ENCODE measurements around the gene GRM2.
"Not testable (repeated sequence)": the region's sequence is repeated elsewhere in the genome, so short reads cannot be mapped to it uniquely, and the experiment has no call there.

GRM2 gene

DNA sequence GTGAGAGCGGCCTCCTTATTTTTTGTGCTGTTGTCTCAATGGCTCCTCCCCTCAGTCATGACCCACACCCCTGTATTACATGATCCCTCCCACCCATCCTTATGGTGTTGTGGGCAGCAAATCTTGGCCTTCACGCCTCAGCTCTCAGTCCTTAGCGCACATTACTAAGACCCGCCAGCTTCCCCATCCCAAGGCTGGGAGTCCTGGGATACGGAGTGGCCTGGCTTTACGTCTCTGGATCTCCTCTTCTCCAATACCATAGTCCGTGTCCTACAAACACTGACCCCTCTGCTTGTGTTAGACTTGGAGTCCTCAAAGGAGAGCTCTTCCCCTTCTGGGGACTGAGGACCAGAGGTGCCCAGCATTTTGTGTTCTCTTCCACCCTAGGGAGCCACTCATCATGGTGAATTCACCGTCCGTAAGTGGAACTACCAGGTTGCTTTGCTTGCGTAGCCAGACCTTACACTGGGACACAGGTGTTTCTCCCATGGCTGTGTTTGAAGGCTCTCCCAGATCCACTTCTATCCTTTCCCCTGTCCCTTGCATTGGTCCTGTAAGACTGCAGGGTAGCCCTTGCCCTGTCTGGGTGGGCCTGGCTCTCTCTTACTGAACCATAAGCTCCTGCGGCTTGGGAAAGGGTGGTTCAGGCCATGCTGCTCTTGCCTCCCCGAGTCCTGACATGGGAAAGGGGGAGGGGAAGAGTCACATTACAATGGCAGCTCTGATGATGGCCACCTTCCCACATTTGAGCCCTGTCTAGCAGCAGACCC is 13.6 kb downstream of the GRM2 start:
- H3K27ac Mint-ChIP-seq = no peak overlapping the region
- H3K4me1 Mint-ChIP-seq = peaks cover 37% of the 10 kb centered on the region
- H3K27me3 Mint-ChIP-seq = no peaks in the 10 kb centered on the region
- no peaks in the 10 kb centered on the region for H3K9me3 Mint-ChIP-seq
- no peaks in the 10 kb centered on the region for H3K36me3 Mint-ChIP-seq
- H3K4me3 Mint-ChIP-seq = no peak overlapping the region

DNA sequence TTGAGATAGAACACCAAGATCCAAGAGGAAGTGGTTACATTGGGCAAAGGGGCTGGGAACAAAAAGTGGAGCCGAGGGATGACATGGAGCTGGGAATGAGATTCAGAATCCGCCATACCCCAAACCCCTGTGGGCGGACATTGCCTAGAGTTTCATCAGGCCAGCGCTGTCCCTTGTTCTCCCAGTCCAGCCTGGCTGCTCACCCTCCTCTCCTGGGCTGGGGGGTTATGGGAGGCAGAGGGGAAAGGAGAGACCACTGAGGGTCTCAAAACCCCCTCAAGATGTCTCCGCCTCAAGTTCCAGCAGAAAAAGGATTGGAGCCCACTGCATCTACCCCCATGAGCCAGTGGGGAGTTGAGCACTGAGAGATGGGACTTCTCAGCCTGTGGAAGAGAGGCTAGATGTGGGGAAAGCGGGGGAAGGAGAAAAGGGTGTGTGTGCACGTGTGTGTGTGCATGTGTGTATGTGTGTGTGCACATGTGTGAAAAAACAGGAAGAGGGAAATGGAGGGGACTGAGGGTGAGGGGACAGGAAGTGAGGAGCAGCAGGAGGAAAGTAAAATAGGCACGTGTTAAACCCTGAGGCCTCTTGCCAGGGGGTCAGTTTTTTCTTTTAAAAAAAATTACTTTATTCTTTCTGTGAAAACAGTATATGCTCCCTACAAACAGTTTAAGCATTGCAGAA is 14.3 kb downstream of the GRM2 start:
- H3K27me3 Mint-ChIP-seq = no peaks in the 10 kb centered on the region
- H3K4me1 Mint-ChIP-seq = peaks cover 37% of the 10 kb centered on the region
- no peaks in the 10 kb centered on the region for H3K9me3 Mint-ChIP-seq
- H3K4me3 Mint-ChIP-seq = no peak overlapping the region
- peak overlapping the region; percentile 43 for H3K27ac Mint-ChIP-seq
- no peaks in the 10 kb centered on the region for H3K36me3 Mint-ChIP-seq

DNA sequence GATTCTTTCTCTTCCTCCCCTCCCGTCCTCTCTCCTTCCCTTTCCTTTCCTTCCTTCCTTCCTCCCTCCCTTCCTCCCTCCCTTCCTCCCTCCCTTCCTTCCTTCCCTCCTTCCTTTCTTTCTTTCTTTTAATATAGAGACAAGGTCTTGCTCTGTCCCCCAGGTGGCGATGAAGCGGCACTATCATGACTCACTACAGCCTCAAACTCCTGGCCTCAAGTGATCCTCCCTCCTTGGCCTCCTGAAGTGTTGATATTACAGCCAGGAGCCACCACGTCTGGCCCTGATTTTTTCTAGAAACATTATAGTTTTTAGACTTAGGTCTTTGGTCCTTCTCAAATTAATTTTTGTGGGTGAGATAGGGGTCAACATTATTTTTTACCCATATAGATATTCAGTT is 15.5 kb downstream of the GRM2 start:
- Mint-ChIP-seq H3K4me3 (no peak overlapping the region), H3K36me3 (no peaks in the 10 kb centered on the region), H3K9me3 (no peaks in the 10 kb centered on the region), H3K27me3 (no peaks in the 10 kb centered on the region), H3K27ac (no peak overlapping the region), H3K4me1 (peaks cover 37% of the 10 kb centered on the region)

DNA sequence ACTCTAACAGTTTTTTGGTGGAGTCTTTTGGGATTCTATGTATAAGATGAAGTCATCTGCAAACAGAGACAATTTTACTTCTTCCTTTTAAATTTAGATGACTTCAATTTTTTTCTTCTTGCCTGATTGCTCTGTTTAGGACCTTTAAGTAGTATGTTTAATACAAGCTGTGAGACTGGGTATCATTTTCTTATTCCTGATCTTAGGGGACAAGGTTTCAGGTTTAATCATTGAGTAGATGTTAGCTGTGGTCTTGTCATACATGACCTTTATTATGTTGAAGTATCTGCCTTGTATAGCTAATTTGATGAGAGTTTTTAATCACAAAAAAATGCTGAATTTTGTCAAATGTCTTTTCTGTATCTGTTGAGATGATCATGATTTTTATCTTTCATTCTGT is 20.6 kb downstream of the GRM2 start:
- H3K4me3 Mint-ChIP-seq = no peak overlapping the region
- peaks cover 6% of the 10 kb centered on the region for H3K4me1 Mint-ChIP-seq
- no peak overlapping the region for H3K27ac Mint-ChIP-seq
- no peaks in the 10 kb centered on the region for H3K36me3 Mint-ChIP-seq
- no peaks in the 10 kb centered on the region for H3K9me3 Mint-ChIP-seq
- no peaks in the 10 kb centered on the region for H3K27me3 Mint-ChIP-seq

DNA sequence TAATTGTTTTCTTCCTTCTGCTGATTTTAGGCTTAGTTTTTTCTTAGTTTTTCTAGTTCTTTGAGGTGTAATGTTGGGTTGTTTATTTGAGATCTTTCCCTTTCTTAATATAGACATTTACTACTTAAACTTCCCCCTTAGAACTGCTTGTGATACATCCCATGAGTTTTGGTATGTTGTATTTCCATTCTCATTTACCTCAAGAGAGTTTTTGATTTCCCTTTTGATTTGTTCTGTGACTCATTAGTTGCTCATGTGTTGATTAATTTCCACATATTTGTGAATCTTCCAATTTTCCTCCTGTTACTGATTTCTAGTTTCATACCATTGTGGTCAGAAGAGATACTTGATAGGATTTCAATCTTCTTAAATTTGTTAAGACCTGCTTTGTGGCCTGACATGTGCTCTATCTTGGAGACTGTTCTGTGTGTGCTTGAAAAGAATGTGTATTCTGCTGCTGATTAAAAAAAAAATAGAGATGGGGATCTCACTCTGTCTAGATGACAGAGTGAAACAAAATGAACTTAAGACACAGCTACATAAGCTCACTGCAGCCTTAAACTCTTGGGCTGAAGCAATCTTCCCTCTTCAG is 22.3 kb downstream of the GRM2 start:
- Mint-ChIP-seq H3K9me3 (no peaks in the 10 kb centered on the region), H3K4me3 (no peak overlapping the region), H3K27me3 (peaks cover 1% of the 10 kb centered on the region), H3K4me1 (peaks cover 9% of the 10 kb centered on the region), H3K36me3 (no peaks in the 10 kb centered on the region), H3K27ac (no peak overlapping the region)

DNA sequence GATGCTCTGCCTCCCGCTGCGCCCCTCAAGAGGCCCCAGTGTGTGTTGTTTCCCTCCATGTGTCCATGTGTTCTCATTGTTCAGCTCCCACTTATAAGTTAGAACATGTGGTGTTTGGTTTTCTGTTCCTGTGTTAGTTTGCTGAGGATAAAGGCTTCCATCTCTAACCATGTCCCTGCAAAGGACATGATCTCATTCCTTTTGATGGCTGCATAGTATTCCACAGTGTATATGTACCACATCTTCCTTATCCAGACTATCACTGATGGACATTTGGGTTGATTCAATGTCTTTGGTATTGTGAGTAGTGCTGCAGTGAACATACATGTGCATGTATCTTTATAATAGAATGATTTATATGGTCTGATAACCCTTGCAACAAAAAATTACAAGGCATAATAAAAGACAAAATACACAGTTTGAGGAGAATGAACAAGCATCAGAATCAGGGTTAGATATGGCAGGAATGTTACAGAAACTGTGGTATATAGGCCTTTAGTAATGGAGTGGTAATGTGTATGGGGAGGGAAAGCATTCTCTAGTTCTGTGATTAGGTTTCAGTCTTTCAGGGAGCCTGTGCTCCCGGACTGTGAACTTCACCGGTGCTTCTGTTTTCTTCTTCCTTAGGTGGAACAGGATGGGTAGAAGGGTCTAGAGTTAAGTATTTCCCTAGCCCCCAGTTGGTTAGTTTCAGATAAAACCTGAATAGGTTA is 27.1 kb downstream of the GRM2 start:
- peaks cover 5% of the 10 kb centered on the region for H3K27me3 Mint-ChIP-seq
- peaks cover 18% of the 10 kb centered on the region for H3K4me1 Mint-ChIP-seq
- H3K36me3 Mint-ChIP-seq = no peaks in the 10 kb centered on the region
- H3K27ac Mint-ChIP-seq = no peak overlapping the region
- H3K9me3 Mint-ChIP-seq = no peaks in the 10 kb centered on the region
- H3K4me3 Mint-ChIP-seq = no peak overlapping the region

DNA sequence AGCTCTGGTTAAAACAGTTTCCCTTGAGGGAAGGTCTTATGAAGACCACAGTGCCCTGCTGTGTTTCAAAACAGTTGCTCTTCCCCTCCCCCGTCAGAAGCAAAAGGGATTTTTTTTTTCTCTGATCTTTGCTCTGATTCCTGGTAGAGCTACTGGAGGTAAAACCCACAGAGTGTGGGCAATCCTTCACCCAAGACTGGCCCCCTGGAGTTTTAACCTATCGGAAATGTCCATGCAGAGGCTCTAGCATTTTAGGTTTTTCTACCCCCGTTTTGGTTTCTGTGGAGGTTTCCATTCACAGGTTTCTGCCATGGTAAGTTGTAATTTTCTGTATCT is 27.7 kb downstream of the GRM2 start:
- H3K27ac Mint-ChIP-seq = peak overlapping the region; percentile 11

DNA sequence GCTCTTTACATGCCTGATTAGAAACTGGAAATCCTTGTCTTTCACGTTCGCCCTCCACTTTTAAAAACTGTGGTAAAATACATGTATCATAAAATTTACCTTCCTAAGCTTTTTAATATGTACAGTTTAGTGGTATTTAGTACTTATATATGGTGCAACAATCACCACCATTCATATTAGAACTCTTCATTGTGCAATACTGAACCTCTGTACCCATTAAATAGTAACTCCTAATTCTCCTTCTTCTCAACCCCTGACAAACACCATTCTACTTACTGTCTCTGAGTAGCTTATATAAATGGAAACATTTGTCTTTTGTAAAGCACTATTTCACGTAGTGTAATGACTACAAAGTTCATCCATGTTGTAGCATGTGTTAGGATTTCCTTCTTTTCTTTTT is 28.2 kb downstream of the GRM2 start:
- Mint-ChIP-seq H3K36me3 (no peaks in the 10 kb centered on the region), H3K4me3 (no peak overlapping the region), H3K27ac (no peak overlapping the region), H3K9me3 (no peaks in the 10 kb centered on the region), H3K27me3 (peaks cover 8% of the 10 kb centered on the region), H3K4me1 (peaks cover 14% of the 10 kb centered on the region)

More for the DNA sequence above, 27.7 kb downstream of the GRM2 start:
- Mint-ChIP-seq H3K27me3 (peaks cover 8% of the 10 kb centered on the region), H3K36me3 (no peaks in the 10 kb centered on the region), H3K9me3 (no peaks in the 10 kb centered on the region), H3K4me3 (no peak overlapping the region), H3K4me1 (peaks cover 14% of the 10 kb centered on the region)

DNA sequence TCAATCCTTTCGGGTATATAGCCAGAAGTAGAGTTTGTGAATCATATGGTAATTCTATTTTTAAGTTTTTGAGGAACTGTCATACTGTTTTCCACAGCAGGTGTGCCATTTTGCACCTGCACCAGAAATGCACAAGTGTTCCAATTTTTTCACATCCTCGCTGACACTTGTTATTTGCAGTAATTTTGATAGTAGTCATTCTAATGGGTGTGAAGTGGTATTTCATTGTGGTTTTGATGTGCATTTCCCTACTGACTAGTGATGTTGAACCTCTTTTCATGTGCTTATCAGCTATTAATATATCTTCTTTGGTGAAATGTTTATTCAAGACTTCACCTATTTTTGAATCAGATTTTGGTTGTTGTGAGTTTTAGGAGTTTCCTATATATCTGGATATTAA is 29.1 kb downstream of the GRM2 start:
- H3K36me3 Mint-ChIP-seq = no peaks in the 10 kb centered on the region
- H3K27ac Mint-ChIP-seq = no peak overlapping the region
- peaks cover 8% of the 10 kb centered on the region for H3K27me3 Mint-ChIP-seq
- no peak overlapping the region for H3K4me3 Mint-ChIP-seq
- H3K4me1 Mint-ChIP-seq = peaks cover 14% of the 10 kb centered on the region
- H3K9me3 Mint-ChIP-seq = no peaks in the 10 kb centered on the region

DNA sequence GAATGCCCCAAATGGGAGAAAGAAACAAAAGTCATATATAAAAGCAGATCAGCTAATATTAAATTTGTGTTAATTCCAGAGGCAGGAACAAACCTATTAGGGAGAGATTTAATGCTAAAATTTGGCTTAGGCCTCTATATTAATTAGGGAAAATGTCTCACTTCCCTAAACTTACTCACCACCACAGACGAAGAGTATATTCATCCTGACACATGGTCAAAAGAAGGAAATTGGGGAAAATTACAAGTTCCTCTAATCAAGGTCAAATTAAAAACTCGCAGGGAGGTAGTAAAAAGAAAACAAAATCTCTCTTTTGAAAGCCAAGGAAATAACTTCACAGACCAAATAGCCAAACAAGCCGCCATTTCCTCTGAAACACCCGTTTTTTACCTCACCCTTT is 32.2 kb downstream of the GRM2 start:
- Mint-ChIP-seq H3K27me3 (peaks cover 7% of the 10 kb centered on the region), H3K4me1 (peaks cover 12% of the 10 kb centered on the region), H3K4me3 (no peak overlapping the region), H3K9me3 (no peaks in the 10 kb centered on the region), H3K36me3 (no peaks in the 10 kb centered on the region), H3K27ac (no peak overlapping the region)

DNA sequence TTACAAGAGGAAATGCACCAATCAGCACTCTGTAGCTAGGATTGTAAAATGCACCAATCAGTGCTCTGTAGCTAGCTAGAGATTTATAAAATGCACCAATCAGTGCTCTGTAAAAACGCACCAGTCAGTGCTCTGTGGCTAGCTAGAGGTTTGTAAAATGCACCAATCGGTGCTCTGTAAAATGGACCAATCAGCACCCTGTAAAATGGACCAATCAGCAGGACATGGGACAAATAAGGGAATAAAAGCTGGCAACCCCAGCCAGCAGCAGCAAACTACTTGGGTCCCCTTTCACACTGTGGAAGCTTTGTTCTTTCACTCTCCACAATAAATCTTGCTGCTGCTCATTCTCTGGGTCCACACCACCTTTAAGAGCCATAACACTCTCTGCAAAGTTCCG is 35.5 kb downstream of the GRM2 start:
- H3K9me3 Mint-ChIP-seq, H3K27ac Mint-ChIP-seq, H3K4me3 Mint-ChIP-seq, H3K27me3 Mint-ChIP-seq, H3K36me3 Mint-ChIP-seq, H3K4me1 Mint-ChIP-seq: not testable (repeated sequence)

DNA sequence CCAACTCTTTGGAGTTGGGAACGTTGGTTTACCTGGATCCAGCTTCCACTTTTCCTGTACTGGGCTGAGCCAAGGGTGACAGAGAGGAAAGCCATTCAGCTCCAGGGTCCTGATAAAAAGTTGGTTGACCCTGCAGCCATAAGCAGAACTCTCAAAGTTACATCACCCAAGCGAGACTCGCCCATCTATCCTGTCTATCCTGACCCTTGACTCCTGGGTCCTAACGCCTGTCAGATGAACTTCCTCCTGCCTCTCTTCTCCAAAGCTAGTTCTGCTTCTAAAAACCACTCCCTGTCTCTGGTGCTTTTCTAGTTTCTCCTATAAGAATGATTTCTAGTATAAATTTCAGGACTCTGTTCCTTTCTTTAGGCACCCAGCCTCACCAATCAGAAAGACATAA is 36.1 kb downstream of the GRM2 start:
- H3K4me3 Mint-ChIP-seq, H3K4me1 Mint-ChIP-seq, H3K9me3 Mint-ChIP-seq, H3K36me3 Mint-ChIP-seq, H3K27me3 Mint-ChIP-seq, H3K27ac Mint-ChIP-seq: not testable (repeated sequence)

DNA sequence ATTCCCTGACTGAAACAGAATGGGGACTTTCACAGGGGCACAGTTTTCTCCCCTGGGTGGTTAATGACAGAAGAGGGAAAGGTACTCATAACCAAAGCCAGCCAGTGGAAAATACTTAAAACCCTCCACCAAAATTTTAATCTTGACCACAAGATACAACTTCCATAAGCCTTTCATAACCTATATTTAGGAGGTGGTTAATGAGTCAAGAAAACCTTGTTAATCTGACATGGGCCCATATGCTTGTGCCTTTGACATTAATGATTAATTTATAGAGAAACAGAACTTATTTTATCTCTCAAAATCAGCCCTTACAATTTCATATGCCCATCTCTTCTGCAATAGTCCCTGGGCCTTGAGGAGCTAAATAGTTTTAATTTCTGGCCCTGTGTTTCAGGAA is 41.0 kb downstream of the GRM2 start:
- H3K27me3 Mint-ChIP-seq = no peaks in the 10 kb centered on the region
- H3K9me3 Mint-ChIP-seq = no peaks in the 10 kb centered on the region
- H3K36me3 Mint-ChIP-seq = no peaks in the 10 kb centered on the region
- no peak overlapping the region for H3K4me3 Mint-ChIP-seq
- peaks cover 10% of the 10 kb centered on the region for H3K4me1 Mint-ChIP-seq
- no peak overlapping the region for H3K27ac Mint-ChIP-seq

DNA sequence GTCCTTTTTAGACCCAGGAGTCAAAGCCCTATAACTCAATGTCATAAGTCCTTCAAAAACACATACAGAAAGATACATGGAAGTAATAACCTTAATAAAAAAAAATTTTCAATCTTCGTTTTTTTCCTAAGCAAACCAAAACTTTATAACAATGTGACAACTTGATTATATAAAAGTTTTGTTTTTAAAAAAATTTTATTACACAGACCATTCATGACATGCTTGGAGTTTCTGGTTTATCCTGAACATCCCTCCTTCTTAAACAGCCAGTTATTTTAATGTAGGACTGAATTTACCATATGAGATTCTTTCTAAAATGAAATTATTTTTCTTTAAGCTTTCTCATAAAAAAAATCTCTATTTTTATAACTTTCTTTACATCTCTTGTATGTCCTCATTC is 41.5 kb downstream of the GRM2 start:
- H3K36me3 Mint-ChIP-seq = no peaks in the 10 kb centered on the region
- no peak overlapping the region for H3K27ac Mint-ChIP-seq
- H3K9me3 Mint-ChIP-seq = no peaks in the 10 kb centered on the region
- H3K27me3 Mint-ChIP-seq = no peaks in the 10 kb centered on the region
- peaks cover 10% of the 10 kb centered on the region for H3K4me1 Mint-ChIP-seq
- H3K4me3 Mint-ChIP-seq = no peak overlapping the region

DNA sequence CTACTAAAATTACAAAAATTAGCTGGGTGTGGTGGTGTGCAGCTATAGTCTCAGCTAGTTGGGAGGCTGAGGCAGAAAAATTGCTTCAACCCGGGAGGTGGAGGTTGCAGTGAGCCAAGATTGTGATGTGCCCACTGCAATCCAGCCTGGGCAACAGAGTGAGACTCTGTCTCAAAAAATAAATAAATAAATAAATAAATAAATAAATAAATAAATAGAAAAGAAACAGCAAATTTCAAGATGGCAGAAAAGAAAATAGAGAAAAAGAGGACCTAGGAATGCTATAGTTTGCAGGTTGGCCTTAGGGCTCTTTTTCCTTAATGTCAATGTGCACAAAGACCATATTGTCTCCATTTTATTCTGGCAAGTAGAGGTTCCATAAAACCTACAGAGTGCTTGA is 44.0 kb downstream of the GRM2 start:
- no peaks in the 10 kb centered on the region for H3K36me3 Mint-ChIP-seq
- no peaks in the 10 kb centered on the region for H3K9me3 Mint-ChIP-seq
- no peak overlapping the region for H3K27ac Mint-ChIP-seq
- no peaks in the 10 kb centered on the region for H3K27me3 Mint-ChIP-seq
- H3K4me1 Mint-ChIP-seq = peaks cover 10% of the 10 kb centered on the region
- no peak overlapping the region for H3K4me3 Mint-ChIP-seq

DNA sequence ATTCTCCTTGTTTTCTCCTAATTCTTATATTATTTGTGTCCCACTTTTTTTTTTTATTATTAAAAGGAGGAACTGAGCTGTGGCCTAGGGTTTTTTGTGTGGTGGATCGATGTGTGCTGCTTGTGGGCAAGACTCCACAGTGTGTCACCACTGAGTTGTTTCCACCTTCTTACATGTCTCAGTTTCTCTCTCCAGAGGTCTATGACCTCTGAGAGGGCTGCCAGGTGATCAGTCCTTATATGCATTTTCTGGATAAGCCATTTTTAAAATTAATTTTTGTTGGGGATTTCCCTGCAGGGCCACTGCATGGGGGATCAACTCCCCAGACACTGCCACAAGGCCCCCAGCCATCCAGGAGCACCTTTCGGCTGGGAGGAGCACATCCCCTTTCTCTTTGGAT is 44.4 kb downstream of the GRM2 start:
- peaks cover 4% of the 10 kb centered on the region for H3K9me3 Mint-ChIP-seq
- no peaks in the 10 kb centered on the region for H3K27me3 Mint-ChIP-seq
- no peak overlapping the region for H3K27ac Mint-ChIP-seq
- peaks cover 2% of the 10 kb centered on the region for H3K36me3 Mint-ChIP-seq
- no peak overlapping the region for H3K4me3 Mint-ChIP-seq
- H3K4me1 Mint-ChIP-seq = peaks cover 10% of the 10 kb centered on the region

Measured in activated naive CD4-positive, alpha-beta T cell treated with anti-CD3 and anti-CD28 coated beads, Interleukin-2, amount 50 U/mL, for 24 hours (primary cell).